Placental epithelial cell (primary cell): ENCODE measurements around the gene C19orf18. TPM values are rescaled to one million over a fixed set of nuclear protein-coding genes. Genes with fewer than 3 reads are reported as not detected.

Experiments used
- total RNA-seq: library from RNA; depleted of rRNA; stranded (reverse); fragments of >200 nt; gene quantifications from 2 replicates; pipeline ENCODE4 v1.2.3, GENCODE V29; 2012

C19orf18 gene
- not detected in 2 replicates for total RNA-seq

GRCh38 chr19:57974434-57974833 is at the start of gene C19orf18:
C19orf18 (minus strand) TSS chr19:57974534; CDS start chr19:57974432, 102 bp downstream.

GRCh38 chr19:58002384-58003173 is 28.2 kb upstream of the C19orf18 start, which contains the start of gene ZNF606:
ZNF606 (minus strand) TSS chr19:58002820; CDS start chr19:58001319, 1,501 bp downstream.

GRCh38 chr19:57947419-57948134 is 26.8 kb downstream of the C19orf18 start, which contains the start of gene ZNF256:
ZNF256 (minus strand) TSS chr19:57947706; CDS start chr19:57947474, 232 bp downstream.

GRCh38 chr19:57934820-57935665 is 39.3 kb downstream of the C19orf18 start, which contains the start of gene ZNF418:
ZNF418 (minus strand) TSS chr19:57935402; CDS start chr19:57933822, 1,580 bp downstream.

GRCh38 chr19:57916168-57916995 is 58.0 kb downstream of the C19orf18 start, which contains the start of gene ZNF417:
ZNF417 (minus strand) TSS chr19:57916592; CDS start chr19:57916411, 181 bp downstream.

Other genes starting within 250 kb of the C19orf18 start
- 12.5 and 12.6 TPM in 2 replicates for gene ZNF671, start 246.9 kb downstream of the C19orf18 start, total RNA-seq
- 20.5 and 22.4 TPM in 2 replicates for gene ZNF776, start 227.7 kb downstream of the C19orf18 start, total RNA-seq
- gene ZNF586, start 204.9 kb downstream of the C19orf18 start, total RNA-seq = 17.0 and 22.4 TPM in 2 replicates
- gene ZNF552, start 159.6 kb downstream of the C19orf18 start, total RNA-seq = 9.0 and 22.1 TPM in 2 replicates
- 20.9 and 25.1 TPM in 2 replicates for gene ZNF587B, start 144.2 kb downstream of the C19orf18 start, total RNA-seq
- 43.1 and 51.8 TPM in 2 replicates for gene ZNF587, start 124.7 kb downstream of the C19orf18 start, total RNA-seq
- 20.0 and 22.0 TPM in 2 replicates for gene ZNF814, start 85.5 kb downstream of the C19orf18 start, total RNA-seq
- 24.4 and 35.3 TPM in 2 replicates for gene ZNF417, start 57.9 kb downstream of the C19orf18 start, total RNA-seq
- 5.5 and 11.4 TPM in 2 replicates for gene ZNF418, start 39.1 kb downstream of the C19orf18 start, total RNA-seq
- 4.9 and 7.1 TPM in 2 replicates for gene ZNF256, start 26.8 kb downstream of the C19orf18 start, total RNA-seq
- 27.9 and 40.6 TPM in 2 replicates for gene ZNF606, start 28.3 kb upstream of the C19orf18 start, total RNA-seq
- gene ZSCAN1, start 59.5 kb upstream of the C19orf18 start, total RNA-seq = not detected in 2 replicates
- gene ZNF135, start 84.7 kb upstream of the C19orf18 start, total RNA-seq = 6.4 and 9.4 TPM in 2 replicates
- gene ZSCAN18, start 123.7 kb upstream of the C19orf18 start, total RNA-seq = 39.7 and 53.8 TPM in 2 replicates
- 14.1 and 17.7 TPM in 2 replicates for gene ZNF329, start 176.3 kb upstream of the C19orf18 start, total RNA-seq
- 28.3 and 30.6 TPM in 2 replicates for gene ZNF274, start 208.5 kb upstream of the C19orf18 start, total RNA-seq